ENCODE data around the gene NUMA1. TPM values are rescaled to one million over a fixed set of nuclear protein-coding genes. Genes with fewer than 3 reads are reported as not detected.

NUMA1 gene
- total and polyA plus RNA-seq, 2 of the 13 experiments (the other 11 are each of a cell fraction or from before 2014, with no cell fraction given): 57.3 to 60.2 TPM

DNA sequence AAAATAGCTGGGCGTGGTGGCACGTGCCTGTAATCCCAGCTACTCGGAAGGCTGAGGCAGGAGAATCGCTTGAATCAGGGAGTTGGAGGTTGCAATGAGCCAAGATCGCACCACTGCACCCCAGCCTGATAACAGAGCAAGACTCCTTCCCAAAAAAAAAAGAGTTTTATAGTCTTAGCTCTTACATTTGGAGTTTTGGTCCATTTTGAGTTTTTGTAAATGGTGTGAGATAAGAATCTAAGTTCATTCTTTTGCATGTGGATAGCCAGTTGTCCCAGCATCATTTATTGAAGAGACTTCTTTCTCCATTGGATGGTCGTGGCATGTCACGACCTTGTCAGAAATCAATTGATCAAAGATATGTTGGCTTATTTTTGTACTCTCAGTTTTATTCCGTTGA, 116.9 kb downstream of the NUMA1 start:
- Histone ChIP-seq H3K79me2 (ENCODE audit: insufficient read depth, low read length) (peaks cover 5% of the 10 kb centered on the region), H3K4me3 (replicated peaks in 1 of 3; ENCODE audit: insufficient read depth in 1 of 3, low read depth in 2 of 3, low read length in 3 of 3) (no peak overlapping the region), H3K27ac (ENCODE audit: extremely low read length, insufficient read depth, low read length) (no peak overlapping the region), H3K27me3 (ENCODE audit: control insufficient read depth in 1 of 2, insufficient read depth in 2 of 2, low read length in 2 of 2) (no peaks in the 10 kb centered on the region), H4K20me1 (ENCODE audit: insufficient read depth, low read length) (no peaks in the 10 kb centered on the region), H3K36me3 (replicated peaks in 1 of 2; ENCODE audit: control insufficient read depth in 1 of 2, insufficient read depth in 2 of 2, low read length in 2 of 2) (peaks cover 5 to 41% of the 10 kb centered on the region in 2 experiments; a peak in 4 of 5 replicates), H3K4me2 (ENCODE audit: low read depth, low read length) (no peak overlapping the region), H3K9me3 (ENCODE audit: low read length) (no peaks in the 10 kb centered on the region), H3K9ac (ENCODE audit: insufficient read depth, low read depth, low read length) (no peak overlapping the region), H3K4me1 (ENCODE audit: insufficient read depth, low read length) (peaks cover 6% of the 10 kb centered on the region; the same call in 1 of the 2 replicates), H2AFZ (ENCODE audit: low read length) (no peak overlapping the region)
- DNase-seq (ENCODE audit: low spot score) (no peak), FAIRE-seq (no peak), ATAC-seq (no peak)
- ChIA-PET CTCF (ENCODE audit: low intra/inter-chr PET ratio, low total read pairs) (no interaction called here), POLR2A (no interaction called here)
- TF ChIP-seq ZNF746 (CRISPR knock-in tag; IDR thresholded peaks at IDR 0.05): no peak
- TF ChIP-seq, protein P1, sequence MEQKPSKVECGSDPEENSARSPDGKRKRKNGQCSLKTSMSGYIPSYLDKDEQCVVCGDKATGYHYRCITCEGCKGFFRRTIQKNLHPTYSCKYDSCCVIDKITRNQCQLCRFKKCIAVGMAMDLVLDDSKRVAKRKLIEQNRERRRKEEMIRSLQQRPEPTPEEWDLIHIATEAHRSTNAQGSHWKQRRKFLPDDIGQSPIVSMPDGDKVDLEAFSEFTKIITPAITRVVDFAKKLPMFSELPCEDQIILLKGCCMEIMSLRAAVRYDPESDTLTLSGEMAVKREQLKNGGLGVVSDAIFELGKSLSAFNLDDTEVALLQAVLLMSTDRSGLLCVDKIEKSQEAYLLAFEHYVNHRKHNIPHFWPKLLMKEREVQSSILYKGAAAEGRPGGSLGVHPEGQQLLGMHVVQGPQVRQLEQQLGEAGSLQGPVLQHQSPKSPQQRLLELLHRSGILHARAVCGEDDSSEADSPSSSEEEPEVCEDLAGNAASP (CRISPR knock-in tag; IDR thresholded peaks at IDR 0.05; ENCODE audit: borderline replicate concordance): no peak
- TF ChIP-seq ATF1 (CRISPR knock-in tag; IDR thresholded peaks at IDR 0.05): no peak
- no peak for TF ChIP-seq ZNF317 (CRISPR knock-in tag; IDR thresholded peaks at IDR 0.05)
- TF ChIP-seq ZNF768 (CRISPR knock-in tag; IDR thresholded peaks at IDR 0.05): no peak
- no peak for TF ChIP-seq HNRNPUL1 (IDR thresholded peaks at IDR 0.05; ENCODE audit: low read depth, low read length)
- no TSS peak for BruUV-seq (replicated peaks)
- intact Hi-C loops (cut with micrococcal nuclease; ENCODE audit: unreplicated experiment) (no loop called here), in situ Hi-C loops (cut with HindIII; ENCODE audit: extremely low pct_ligation_motif_present, low pct_unique_long_range_greater_than_20kb) (no loop called here)
- over 99% methylated on average over 8 of the region's 8 CpGs for WGBS (ENCODE audit: low lambda C conversion rate)

DNA sequence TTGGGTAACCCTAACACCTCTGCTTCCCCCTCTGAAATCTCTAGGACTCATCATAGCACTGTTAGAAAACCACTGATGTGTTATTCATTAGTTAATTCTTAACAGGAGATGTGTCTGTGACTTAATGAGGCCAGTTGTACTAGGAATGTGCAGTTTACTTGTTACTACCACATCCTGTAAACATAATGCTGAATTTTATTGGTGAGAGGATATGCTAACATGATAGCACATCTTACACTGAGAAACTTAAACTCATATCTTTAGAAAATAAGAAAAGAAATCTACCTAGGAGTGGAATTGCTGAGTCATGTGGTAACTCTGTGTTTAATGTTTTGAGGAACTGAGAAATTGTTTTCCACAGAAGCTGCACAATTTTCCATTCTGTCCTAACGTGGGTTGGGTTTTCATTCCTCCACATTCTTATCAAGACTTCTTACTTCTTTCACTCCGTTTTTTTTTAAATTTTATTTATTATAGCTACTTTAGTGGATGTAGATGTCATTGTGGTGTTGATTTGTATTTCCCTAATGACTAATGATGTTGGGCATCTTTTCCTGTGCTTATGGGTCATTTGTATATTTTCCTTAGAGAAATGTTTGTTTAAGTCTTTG, 117.8 kb downstream of the NUMA1 start:
- no peak for ATAC-seq
- H3K4me3 ChIP-seq (replicated peaks in 1 of 3; ENCODE audit: insufficient read depth in 1 of 3, low read depth in 2 of 3, low read length in 3 of 3): no peak overlapping the region
- ChIA-PET CTCF (ENCODE audit: low intra/inter-chr PET ratio, low total read pairs) (no interaction called here), POLR2A (no interaction called here)
- in situ Hi-C loops (cut with HindIII; ENCODE audit: extremely low pct_ligation_motif_present, low pct_unique_long_range_greater_than_20kb) (no loop called here), intact Hi-C loops (cut with micrococcal nuclease; ENCODE audit: unreplicated experiment) (no loop called here)
- no peaks in the 10 kb centered on the region for H3K27me3 ChIP-seq (ENCODE audit: control insufficient read depth in 1 of 2, insufficient read depth in 2 of 2, low read length in 2 of 2)
- H4K20me1 ChIP-seq (ENCODE audit: insufficient read depth, low read length): no peaks in the 10 kb centered on the region
- H3K9me3 ChIP-seq (ENCODE audit: low read length): no peaks in the 10 kb centered on the region
- no peak overlapping the region for H2AFZ ChIP-seq (ENCODE audit: low read length)
- H3K4me1 ChIP-seq (ENCODE audit: insufficient read depth, low read length): peaks cover 6% of the 10 kb centered on the region; the same call in 1 of the 2 replicates
- DNase-seq (ENCODE audit: low spot score): no peak
- H3K9ac ChIP-seq (ENCODE audit: insufficient read depth, low read depth, low read length): no peak overlapping the region
- no peak for FAIRE-seq
- WGBS (ENCODE audit: low lambda C conversion rate): 82% methylated on average over 2 of the region's 2 CpGs
- peaks cover 10% of the 10 kb centered on the region for H3K79me2 ChIP-seq (ENCODE audit: insufficient read depth, low read length)
- no peak overlapping the region for H3K4me2 ChIP-seq (ENCODE audit: low read depth, low read length)
- H3K36me3 ChIP-seq (replicated peaks in 1 of 2; ENCODE audit: control insufficient read depth in 1 of 2, insufficient read depth in 2 of 2, low read length in 2 of 2): peaks cover 4 to 42% of the 10 kb centered on the region in 2 experiments; a peak in 4 of 5 replicates
- H3K27ac ChIP-seq (ENCODE audit: extremely low read length, insufficient read depth, low read length): peak overlapping the region; percentile 33
- no TSS peak for BruUV-seq (replicated peaks)
- TF ChIP-seq HMGA1 (CRISPR knock-in tag; conservative IDR thresholded peaks at IDR 0.05): no peak
- TF ChIP-seq NFE2L2 (IDR thresholded peaks at IDR 0.05; ENCODE audit: low read length): peak; percentile 83
- no peak for TF ChIP-seq KLF9 (CRISPR knock-in tag; IDR thresholded peaks at IDR 0.05; ENCODE audit: low read depth)
- TF ChIP-seq ZNF670 (CRISPR knock-in tag; IDR thresholded peaks at IDR 0.05; ENCODE audit: borderline replicate concordance): no peak
- TF ChIP-seq, protein P2, sequence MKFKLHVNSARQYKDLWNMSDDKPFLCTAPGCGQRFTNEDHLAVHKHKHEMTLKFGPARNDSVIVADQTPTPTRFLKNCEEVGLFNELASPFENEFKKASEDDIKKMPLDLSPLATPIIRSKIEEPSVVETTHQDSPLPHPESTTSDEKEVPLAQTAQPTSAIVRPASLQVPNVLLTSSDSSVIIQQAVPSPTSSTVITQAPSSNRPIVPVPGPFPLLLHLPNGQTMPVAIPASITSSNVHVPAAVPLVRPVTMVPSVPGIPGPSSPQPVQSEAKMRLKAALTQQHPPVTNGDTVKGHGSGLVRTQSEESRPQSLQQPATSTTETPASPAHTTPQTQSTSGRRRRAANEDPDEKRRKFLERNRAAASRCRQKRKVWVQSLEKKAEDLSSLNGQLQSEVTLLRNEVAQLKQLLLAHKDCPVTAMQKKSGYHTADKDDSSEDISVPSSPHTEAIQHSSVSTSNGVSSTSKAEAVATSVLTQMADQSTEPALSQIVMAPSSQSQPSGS (CRISPR knock-in tag; IDR thresholded peaks at IDR 0.05): no peak
- no peak for TF ChIP-seq CENPX (CRISPR knock-in tag; IDR thresholded peaks at IDR 0.05)
- TF ChIP-seq MYC (CRISPR knock-in tag; IDR thresholded peaks at IDR 0.05; ENCODE audit: borderline replicate concordance): no peak
- no peak for TF ChIP-seq FOXJ3 (CRISPR knock-in tag; IDR thresholded peaks at IDR 0.05; ENCODE audit: borderline replicate concordance)
- TF ChIP-seq, protein P3, sequence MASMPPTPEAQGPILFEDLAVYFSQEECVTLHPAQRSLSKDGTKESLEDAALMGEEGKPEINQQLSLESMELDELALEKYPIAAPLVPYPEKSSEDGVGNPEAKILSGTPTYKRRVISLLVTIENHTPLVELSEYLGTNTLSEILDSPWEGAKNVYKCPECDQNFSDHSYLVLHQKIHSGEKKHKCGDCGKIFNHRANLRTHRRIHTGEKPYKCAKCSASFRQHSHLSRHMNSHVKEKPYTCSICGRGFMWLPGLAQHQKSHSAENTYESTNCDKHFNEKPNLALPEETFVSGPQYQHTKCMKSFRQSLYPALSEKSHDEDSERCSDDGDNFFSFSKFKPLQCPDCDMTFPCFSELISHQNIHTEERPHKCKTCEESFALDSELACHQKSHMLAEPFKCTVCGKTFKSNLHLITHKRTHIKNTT (CRISPR knock-in tag; IDR thresholded peaks at IDR 0.05): no peak
